GM23248 (cell line): ENCODE results near the gene WFS1.

Experiments used
- EZH2 ChIP-seq: fragments of 200-600 bp; sonication (generic); IDR thresholded peaks from 2 replicates; pipeline ENCODE4 v1.6.1; 2018; ENCODE audit warnings: antibody characterized with exemption, mild to moderate bottlenecking; ENCODE audit not compliant: insufficient read depth, poor library complexity, severe bottlenecking
- EZH2phosphoT487 ChIP-seq: fragments of 200-600 bp; sonication (generic); IDR thresholded peaks from 2 replicates; pipeline ENCODE4 v1.6.1; 2018; ENCODE audit warnings: antibody characterized with exemption, moderate library complexity, mild to moderate bottlenecking, low read depth; ENCODE audit not compliant: insufficient read depth

- TF ChIP-seq EZH2phosphoT487 (no peak), EZH2 (no peak)
Observed at GRCh38 chr4:6290769-6291547, 21.3 kb downstream of the WFS1 start.
